OCI-LY7 (cell line): Measurements from ENCODE around the gene MCF2L2.

ENCODE experiments used
- CTCF ChIP-seq: fragments of 200-600 bp; sonication (generic); conservative IDR thresholded peaks from 2 replicates; pipeline ENCODE4 v1.5.1; 2014; ENCODE audit warnings: mild to moderate bottlenecking, antibody characterized with exemption, low read length, moderate library complexity, mixed read lengths
- EZH2phosphoT487 ChIP-seq: fragments of 200-600 bp; sonication (generic); IDR thresholded peaks from 2 replicates; pipeline ENCODE4 v1.6.1; 2018; ENCODE audit warnings: low read depth, borderline replicate concordance, mild to moderate bottlenecking, mixed run types, antibody characterized with exemption, low read length, moderate library complexity, mixed read lengths

- TF ChIP-seq CTCF (no peak), EZH2phosphoT487 (no peak)
Measured at GRCh38 chr3:183151821-183152351, 276.5 kb downstream of the MCF2L2 start.
